HG02970 (cell line): ENCODE data around the gene NKAPD1.
"Not testable (repeated sequence)": the region's sequence is repeated elsewhere in the genome, so short reads cannot be mapped to it uniquely, and the experiment has no call there.

Source experiments
- ATAC-seq: cut with Tn5 transposase; IDR thresholded peaks from one replicate; pipeline ENCODE4 v1.9.1; 2021; ENCODE audit warnings: mild to moderate bottlenecking, moderate library complexity, moderate number of reproducible peaks; ENCODE audit not compliant: unreplicated experiment, low FRiP score

NKAPD1 gene

DNA sequence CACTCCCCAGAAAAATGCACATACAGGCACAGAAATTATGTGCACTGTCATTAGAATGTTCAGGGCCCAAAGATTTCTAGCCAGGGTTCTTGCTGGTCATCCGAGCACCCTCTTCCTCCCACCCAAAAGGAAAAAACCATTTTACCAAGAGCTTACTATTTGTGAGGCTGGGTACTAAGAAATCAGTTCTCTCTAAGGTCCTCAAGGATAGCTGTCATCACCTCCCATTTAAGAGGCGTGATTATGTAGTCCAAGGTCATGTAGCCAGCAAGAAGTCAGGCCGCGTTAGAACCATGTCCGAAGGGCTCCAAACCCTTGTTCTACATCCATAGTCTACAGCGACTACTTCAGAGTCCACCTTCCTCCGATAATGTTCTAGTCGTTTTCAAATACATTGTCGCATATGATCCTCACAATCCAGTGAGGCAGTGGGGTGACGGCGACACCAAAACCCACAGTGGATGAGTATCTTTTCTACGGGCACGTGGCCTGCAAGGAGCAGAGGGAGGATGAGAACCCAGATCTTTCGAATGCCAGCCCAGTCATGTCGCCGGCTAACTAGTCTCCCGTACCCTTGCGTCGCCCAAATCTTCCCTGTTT is 11.8 kb downstream of the NKAPD1 start:
- peak; percentile 16 for ATAC-seq

DNA sequence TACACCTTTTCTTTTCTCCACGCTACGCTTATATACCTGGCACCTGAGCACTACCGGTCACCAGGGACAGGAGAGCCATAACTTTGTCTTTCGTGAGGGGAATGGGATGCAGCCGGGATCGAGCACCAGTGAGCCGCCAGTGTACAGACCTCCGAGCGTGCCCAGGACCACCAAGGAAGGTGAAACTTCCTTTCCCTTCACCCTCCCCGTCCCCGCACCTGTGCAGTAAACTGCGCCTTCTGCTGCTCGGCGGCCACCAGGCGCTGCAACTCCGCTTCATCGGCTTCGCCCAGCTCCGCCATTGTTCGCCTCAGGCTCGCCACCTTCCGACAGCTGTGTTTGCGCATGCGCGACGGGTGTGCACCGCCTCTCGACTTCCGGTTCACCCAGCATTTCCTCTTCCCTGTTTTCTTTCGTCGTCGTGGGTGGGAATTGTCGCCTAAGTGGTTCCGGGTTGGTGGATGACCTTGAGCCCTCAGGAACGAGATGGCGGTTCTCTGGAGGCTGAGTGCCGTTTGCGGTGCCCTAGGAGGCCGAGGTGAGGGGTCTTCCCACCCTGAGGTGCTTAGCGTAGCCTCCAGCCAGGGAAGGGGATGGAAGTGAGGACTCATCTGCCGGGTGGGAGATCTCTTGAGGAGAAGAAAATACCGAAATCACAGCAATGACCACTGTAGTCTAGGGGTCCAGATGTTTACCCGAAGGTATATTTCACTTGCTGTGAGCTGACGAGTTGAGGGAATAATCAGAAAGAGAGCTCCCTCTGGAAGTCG is 12.5 kb downstream of the NKAPD1 start, which contains the start of the genes SDHD and TIMM8B:
Gene SDHD (plus strand): TSS at position 452 of the 770 bp plus-strand sequence. CDS start 35 bp downstream, at position 487.
Gene TIMM8B (minus strand): TSS at position 335 of the 770 bp plus-strand sequence. CDS start 33 bp downstream, at position 302.
- ATAC-seq = peak; percentile 95

DNA sequence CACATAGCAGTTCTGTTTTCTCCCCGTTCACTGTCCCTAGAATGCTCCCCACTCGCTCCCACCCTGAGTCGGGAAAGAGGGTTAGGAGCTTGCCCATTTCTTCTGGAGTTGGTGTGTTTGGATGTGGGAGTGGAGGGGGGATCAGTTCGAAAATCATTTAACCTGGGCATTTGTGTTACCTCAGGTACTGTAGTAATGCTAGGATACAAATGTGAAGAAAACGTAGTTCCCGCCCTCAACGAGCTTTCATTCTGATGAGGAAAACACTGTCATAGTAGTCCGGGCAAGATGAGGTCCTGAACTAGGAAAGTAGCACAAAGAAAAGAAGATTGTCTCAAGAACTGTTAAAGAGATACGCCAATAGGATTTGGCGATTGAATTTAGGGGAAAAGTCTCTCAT is 13.1 kb downstream of the NKAPD1 start:
- no peak for ATAC-seq

DNA sequence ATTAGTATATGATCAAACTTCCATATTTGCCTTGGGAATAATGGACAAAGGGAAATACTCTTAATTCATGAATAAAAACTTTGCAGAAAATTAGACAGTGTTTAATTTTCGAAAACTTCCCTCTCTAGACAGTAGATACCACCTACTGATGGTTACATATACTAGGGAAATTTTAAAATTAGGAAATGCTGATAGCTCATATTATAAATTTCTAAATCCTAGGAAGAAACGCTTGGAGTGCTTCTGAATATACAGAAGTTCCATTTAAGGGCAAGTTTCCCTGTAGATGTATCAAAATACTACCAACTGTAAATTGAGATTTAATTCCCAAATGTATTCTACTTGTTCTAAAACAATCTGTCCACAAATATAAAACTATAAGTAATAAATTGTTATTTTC is 21.2 kb downstream of the NKAPD1 start:
- ATAC-seq = not testable (repeated sequence)

DNA sequence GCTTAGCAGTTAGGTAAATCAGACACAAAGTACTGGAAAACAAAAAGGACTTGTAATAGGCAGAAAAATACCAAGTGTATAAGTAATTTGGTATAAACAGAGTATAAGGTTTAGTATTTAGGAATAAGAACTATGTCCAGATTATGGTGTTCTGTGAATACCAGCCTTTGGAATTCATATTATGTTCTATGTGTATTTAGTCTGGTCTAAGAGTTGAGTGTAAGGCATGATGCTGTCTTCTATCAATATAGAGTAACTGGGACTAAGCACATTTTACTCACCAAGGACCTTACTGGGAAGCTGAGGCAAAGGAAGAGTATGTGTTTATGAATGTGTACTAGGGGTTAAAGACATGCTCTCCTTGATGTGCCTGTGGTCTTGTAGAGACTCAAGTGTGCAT is 22.1 kb downstream of the NKAPD1 start:
- ATAC-seq = no peak

DNA sequence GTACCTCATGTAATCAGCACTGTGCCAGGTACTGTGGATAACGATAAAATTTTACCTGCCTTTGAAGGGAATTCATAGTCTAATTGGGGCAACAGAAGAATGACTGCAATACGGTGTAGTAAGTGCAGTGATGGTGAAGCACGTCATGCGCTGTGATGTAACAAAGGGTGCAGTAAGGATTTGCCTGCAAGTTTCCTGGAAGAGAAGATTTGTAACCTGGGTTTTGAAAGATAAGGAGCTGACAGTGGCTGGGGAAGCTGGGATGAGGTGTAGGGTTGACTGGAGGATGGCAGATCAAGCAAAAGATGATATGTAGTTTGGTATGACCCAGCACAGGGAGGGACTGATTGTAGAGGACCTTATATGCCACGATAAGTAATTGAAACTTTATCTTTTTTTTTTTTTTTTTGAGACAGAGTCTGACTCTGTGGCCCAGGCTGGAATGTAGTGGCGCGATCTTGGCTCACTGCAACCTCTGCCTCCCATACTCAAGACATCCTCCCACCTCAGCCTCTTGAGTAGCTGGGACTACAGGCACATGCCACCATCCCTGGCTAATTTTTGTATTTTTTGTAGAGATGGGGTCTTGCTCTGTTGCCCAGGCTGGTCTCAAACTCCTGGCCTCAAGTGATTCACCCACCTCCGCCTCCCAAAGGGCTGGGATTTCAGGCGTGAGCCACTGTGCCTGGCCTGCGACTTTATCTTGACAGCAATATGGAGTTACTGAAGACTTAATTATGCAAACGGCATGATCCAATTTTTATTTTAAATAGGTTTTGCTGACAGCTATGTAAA is 23.8 kb downstream of the NKAPD1 start:
- ATAC-seq = no peak

DNA sequence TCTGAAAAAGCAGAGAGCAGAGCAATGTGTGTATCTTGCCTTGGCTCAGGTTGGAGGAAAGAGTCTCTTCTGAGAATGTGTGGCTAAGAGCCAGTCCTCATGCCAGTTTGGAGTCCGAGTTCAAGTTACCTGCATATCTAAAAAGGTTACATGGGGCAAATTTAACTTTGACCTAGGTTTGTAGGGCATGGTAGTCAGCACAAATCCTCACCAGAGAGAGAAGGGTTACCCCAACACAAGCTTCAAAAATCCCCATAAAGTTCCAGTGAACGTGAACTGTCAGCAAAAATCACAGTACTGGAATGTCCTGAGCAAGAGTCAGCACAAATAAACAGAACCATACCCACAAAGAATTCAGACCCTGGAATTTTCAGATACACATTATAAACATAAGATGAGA is 26.4 kb downstream of the NKAPD1 start:
- ATAC-seq = no peak

DNA sequence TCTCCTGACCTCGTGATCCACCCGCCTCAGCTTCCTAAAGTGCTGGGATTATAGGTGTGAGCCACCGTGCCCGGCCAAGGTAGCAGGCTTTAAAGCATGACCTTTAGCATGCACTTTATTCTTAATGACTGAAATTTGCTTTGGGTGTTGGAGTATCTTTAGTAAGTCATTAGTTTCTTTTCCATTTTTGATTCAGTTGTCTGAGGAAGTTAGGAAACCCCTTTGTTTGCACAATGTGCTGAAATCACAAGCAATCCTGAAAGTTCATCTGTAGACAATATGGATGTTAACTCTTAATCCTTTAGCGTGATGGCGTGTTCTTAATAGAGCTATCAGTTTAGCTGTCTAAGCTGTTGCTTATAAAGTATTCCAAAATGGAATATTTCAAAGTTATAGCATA is 29.3 kb downstream of the NKAPD1 start:
- no peak for ATAC-seq

DNA sequence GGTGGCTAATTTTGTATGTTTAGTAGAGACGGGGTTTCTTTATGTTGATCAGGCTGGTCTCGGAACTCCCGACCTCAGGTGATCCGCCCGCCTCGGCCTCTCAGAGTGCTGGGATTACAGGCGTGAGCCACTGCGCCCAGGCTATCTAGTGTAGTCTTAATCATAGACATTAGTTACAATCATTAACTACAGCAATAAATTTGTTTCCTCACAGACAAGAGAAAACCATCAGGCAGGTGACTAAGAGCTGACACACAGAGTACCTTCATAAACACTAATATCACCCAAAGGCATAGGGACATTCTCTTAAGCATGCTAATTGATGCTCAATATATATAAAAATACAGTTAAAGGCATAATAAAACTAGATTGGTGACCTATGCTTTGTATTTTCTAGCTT is 32.0 kb downstream of the NKAPD1 start:
- no peak for ATAC-seq

DNA sequence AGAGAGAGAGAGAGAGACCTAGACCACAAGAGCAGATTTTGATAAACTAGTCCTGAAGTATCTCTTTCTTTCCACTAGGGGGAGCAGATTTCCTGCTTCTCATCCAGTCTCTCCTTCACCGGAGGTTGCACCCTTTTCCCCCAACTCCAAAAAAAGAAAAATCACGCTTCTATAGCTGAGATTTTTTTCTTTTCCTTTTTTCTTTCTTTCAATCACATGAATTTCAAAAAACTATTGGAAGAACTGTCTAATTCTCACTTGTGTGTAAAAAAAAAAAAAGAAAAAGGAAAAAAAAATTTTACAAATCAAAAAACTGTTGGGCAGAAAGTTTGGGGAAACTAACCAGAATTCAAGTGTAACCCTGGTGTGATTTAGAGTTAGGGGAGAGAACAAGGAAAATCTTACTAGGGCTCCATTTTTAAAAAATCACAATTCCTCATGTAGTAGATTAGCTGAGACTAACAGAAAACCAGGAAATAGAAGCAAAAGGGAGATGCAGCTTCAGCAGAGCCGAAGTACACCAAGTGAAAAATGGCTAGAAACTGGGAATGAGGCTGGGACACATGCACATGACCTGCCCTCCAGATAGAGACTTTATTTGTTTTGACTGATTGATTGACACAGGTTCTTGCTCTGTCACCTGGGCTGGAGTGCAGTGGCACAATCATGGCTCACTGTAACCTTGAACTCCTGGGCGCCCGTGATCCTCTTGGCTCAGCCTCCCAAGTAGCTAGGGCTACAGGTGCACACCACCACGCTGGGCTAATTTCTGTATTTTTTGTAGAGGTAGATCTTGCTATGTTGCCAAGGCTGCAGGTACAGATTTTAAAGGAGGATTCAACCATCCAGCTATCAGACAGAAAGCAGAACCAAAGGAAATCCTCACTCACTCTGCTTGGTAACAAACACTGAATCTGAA is 39.7 kb downstream of the NKAPD1 start:
- no peak for ATAC-seq

DNA sequence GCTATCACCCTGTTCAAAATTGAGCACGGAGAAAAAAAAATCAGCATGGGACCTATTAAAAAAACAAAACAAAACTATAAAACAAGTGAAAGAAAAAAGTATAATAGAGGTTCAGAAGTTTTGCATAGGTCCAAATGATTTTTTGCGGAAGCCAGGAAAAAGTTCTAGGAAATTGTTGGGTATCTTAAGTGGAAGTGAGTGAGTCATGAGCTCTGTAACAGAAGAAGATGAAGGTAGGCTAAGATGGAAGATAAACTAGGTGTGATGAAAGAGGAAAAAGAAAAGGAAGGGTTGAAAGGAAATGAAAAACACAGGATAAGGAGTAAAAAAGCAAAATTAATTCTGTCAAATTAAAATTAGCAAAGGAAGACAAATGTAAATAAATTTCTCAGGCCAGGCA is 40.4 kb downstream of the NKAPD1 start:
- no peak for ATAC-seq

DNA sequence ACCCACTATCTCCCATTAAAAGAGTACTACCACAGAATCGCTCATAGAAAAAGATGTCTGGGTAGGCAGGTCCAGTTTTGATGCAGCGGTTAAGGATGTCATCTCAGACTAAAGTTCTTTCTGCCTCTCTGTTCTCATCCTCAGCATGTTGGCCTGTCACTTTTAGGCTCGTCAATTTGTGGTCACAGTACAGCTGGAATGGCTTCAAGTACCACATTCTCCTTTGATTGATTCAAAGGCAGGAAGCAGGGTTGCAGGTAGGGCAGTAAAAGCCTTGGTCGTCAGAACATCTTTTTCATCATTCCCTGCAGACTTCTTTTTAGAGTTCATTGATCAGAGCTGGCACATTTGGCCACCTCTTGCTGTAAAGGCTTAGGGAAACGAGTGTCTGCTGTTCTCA is 41.3 kb downstream of the NKAPD1 start:
- ATAC-seq = no peak

DNA sequence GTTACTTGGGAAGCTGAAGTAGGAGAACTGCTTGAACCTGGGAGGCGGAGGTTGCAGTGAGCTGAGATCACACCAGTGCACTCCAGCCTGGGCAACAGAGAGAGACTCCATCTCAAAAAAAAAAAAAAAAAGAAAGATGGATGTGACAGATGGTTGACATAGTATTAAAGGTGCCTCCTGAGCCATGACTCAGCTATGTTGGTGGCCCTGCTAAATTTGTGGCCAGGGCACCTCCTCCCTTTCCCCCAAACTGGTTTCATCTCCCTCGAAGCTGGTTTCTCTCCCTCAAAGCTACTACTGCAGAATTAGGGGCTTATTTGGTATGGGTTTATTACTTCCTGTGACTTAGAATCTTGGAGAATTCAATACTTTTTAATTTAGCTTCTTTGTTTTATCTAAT is 44.1 kb downstream of the NKAPD1 start:
- ATAC-seq = no peak

DNA sequence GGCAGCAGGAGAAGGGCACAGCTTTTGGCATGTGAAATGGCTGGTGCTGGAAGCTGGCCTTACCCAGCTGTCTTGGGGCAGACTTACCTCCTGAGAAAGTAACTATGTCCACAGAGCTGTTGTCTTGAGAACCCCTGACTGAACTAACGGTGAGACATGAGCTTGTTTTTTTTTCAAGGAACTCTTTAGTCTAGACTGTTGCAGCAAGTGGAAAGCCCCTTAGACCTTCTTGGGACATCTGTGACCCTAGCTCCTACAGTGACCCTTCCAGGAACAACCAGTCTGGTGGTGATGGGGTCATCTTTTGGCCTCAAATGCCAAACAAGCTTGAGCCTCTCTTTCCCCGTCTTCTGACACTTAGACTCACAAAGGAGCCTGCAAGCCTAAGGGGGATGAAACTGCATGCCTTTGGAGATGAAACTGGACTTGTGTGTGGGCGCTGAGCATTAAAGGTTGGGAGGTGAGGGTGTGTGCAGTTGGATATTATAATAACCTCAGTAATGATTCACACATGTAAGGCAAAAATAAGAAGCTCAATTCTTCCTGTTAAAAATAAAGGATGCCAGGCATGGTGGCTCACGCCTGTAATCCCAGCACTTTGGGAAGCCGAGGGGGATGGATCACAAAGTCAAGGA is 48.0 kb downstream of the NKAPD1 start:
- no peak for ATAC-seq

DNA sequence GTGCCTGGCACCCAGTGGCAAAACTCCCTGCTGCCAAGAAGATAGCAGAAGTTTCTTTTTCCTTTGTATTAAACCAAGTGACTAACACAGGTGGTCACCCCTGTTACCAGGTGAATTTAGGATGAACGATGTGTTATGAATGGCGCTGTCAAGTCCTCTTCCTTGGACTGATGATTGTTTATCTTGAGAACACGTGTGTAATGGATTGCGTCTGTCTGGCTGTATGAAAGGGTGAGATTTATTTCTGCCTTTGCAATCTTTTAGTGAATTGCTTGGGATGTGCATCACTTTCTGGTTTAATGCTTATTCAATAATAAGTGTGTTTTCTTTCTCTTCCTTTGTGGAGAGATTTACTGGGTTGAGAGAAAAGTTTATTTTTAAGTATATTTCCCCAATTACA is 49.0 kb downstream of the NKAPD1 start:
- ATAC-seq = no peak

DNA sequence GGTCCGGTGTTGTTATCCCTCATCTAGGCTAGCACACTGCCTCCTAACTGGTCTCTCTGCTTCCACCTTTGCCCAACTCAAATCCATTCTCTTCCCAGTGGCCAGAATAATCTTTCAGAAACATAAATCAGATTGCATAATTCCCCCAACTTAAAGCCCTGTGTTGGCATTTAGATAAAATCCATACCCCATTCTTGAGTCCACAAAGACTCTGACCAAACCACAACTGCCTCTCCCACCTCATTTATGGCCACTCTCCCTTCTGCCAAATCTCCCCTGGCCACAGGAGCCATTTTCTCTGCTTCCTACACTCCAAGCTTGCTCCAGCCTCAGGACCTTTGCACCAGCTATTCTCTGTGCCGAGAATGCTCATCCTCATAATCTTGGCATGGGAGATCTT is 53.0 kb downstream of the NKAPD1 start:
- ATAC-seq = no peak

DNA sequence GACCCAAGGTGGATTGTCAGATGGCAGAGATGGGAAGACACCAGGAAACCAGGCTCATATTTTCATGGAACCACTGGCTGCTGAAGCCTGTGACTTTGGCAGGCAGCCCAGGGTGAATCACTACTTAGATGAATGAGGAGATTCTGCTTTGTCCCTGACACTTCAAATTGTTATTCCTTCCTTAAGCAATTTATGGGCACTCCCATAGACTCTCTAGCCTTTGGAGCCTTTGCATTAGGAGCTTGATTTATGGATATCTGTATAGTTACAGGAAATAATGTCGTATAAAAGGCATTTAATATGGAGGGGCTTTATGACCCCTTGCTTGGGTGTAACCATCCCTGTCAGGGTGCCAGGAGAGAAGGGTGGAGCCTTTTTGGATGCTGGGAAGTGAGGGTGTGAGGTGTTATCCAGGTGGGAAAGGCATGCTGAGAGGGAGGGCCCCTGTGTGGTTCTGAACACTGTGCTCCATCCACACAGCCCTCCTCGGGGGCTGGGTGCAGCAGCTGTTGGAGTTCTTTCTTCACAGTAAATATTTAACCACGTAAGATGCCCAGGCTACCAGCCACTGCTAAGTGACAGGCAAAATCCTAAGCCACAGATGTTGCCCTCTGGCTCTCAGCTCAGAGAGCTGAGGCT is 54.5 kb downstream of the NKAPD1 start:
- ATAC-seq = no peak

DNA sequence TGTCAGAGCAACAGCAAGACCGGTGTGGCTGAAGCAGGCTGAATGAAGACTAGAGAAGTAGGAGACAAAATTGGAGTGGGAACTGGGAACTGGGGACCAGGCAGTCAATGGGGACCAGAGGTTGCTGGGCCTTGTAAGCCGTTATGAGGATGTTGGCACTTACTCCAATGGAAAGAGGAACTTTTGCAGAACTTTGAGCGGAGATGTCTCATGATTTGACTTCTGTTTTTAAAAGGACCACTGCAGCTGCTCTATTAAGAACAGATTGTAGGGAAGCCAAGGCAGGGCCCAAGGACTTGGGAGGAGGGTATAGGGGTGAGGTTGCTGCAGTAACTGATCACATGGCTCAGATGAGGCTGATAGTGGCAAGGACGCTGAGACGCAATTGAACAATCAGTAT is 55.6 kb downstream of the NKAPD1 start:
- no peak for ATAC-seq

DNA sequence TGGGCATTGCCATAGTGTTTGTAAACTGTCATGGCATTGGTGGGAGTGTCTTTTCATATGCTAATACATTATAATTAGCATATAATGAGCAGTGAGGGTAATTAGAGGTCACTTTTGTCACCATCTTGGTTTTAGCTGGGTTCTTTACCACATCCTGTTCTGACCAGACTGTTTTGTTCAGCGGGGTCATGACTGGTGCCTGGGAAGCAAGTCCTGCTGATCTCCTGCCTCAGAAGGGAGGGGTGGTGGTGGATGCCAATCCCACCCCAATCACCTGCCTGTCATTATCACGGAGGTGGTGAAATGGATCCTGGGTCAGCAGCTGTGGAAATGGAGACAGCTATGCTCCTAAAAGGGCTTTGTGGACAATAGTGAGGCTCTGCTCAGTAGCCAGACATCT is 58.6 kb downstream of the NKAPD1 start:
- no peak for ATAC-seq
